HUES6 (cell line): ENCODE results near the gene NDUFB8.

Experiments
- H3K27ac ChIP-seq: 2 replicates; pipeline ENCODE4 v1.7.0; 2013; ENCODE audit warnings: low read depth, mild to moderate bottlenecking, low read length, inconsistent platforms
- H3K27me3 ChIP-seq: 2 replicates; pipeline ENCODE4 v1.6.1; 2013; ENCODE audit warnings: low read length; ENCODE audit not compliant: control insufficient read depth, insufficient read depth
- H3K36me3 ChIP-seq: 2 replicates; pipeline ENCODE4 v1.6.1; 2013; ENCODE audit warnings: low read length; ENCODE audit not compliant: control insufficient read depth, insufficient read depth
- H3K4me1 ChIP-seq: 2 replicates; pipeline ENCODE4 v1.6.1; 2013; ENCODE audit warnings: low read length; ENCODE audit not compliant: control insufficient read depth, insufficient read depth
- H3K4me3 ChIP-seq: 2 replicates; pipeline ENCODE4 v1.5.1; 2013; ENCODE audit warnings: low read depth, low read length
- H3K9ac ChIP-seq: one replicate; pipeline ENCODE4 v1.6.1; 2013; ENCODE audit warnings: mild to moderate bottlenecking, low read length
- H3K9me3 ChIP-seq: 2 replicates; pipeline ENCODE4 v1.6.1; 2013; ENCODE audit warnings: low read depth, low read length; ENCODE audit not compliant: control insufficient read depth, insufficient read depth

Gene NDUFB8

DNA sequence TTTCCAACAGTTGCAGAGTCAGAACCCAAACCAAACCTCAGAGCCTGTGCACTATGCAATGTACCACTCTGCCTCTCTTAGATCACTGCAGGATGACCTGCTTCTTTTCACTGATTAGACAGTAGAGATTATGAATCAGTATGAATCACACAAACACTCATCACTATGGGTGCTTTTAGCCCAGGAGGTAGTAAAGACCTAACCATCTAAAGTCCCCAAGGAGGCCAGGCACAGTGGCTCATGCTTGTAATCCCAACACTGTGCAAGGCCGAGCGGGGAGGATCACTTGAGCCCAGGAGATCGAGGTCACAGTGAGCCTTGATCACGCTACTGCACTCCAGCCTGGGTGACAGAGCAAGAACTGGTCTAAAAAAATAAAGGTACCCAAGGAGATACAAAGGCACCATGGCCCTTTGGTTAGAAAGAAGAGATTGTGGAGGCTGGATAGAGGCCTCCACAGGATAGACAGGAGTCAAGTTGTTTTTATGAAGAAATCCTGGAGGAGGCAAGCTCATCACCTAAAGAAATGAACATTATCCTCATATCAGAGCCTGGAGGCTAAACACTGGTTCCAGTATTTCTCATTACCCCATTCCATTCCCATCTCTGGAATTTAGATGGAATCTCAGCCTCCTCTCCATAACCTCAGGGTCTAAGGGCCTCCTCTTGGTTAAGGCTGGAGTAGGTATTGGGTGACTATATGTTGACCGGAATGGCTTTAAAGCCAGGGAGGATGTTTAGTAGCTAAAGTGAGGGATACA is 22.9 kb downstream of the NDUFB8 start:
- Histone ChIP-seq H3K36me3 (no peaks in the 10 kb centered on the region), H3K4me1 (no peaks in the 10 kb centered on the region), H3K9ac (no peak overlapping the region), H3K4me3 (no peak overlapping the region), H3K27me3 (peaks cover 3% of the 10 kb centered on the region; the same call in 1 of the 2 replicates), H3K27ac (no peak overlapping the region), H3K9me3 (no peaks in the 10 kb centered on the region)

DNA sequence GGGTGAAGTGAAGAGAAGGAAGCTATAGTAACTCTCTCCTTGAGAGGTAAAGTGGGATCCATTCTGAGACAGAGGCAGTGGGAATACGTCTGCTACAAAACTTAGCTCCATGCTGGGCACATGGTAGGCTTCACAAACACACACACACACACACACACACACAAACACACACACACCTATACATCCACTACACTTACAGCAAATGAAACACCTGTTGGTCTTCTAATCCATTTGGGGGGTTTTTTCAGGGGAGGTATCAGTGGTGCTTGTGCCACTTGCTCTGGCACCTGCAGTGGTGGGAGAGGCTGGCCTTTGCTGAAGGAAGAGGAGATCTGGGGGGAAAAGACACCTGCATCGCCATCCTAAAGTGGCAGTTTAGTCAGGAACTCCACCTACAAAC is 24.5 kb downstream of the NDUFB8 start:
- Histone ChIP-seq H3K4me3 (no peak overlapping the region), H3K27me3 (peaks cover 3% of the 10 kb centered on the region; the same call in 1 of the 2 replicates), H3K9me3 (no peaks in the 10 kb centered on the region), H3K27ac (no peak overlapping the region), H3K4me1 (no peaks in the 10 kb centered on the region), H3K9ac (no peak overlapping the region), H3K36me3 (no peaks in the 10 kb centered on the region)

DNA sequence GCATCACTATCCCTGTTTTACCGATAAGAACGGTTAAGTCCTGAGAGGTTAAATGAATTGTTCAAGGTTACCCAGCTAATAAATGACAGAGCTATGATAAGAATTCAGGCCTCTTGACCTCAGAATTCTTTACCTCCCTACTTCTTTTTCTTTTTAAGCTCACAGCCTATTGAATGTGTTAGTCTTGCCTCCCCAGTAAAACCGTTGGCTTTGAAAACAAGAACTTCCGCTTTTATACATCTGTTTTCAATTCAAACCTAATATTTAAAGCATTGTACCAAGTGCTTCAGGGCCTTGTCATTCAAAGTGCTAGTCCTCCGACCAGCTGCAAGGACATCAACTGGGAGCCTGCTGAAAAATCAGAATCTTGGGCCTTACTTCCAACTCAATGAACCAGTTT is 25.6 kb downstream of the NDUFB8 start:
- Histone ChIP-seq H3K4me3 (no peak overlapping the region), H3K36me3 (no peaks in the 10 kb centered on the region), H3K27ac (no peak overlapping the region), H3K27me3 (peaks cover 3% of the 10 kb centered on the region; the same call in 1 of the 2 replicates), H3K4me1 (no peaks in the 10 kb centered on the region), H3K9ac (no peak overlapping the region), H3K9me3 (no peaks in the 10 kb centered on the region)

DNA sequence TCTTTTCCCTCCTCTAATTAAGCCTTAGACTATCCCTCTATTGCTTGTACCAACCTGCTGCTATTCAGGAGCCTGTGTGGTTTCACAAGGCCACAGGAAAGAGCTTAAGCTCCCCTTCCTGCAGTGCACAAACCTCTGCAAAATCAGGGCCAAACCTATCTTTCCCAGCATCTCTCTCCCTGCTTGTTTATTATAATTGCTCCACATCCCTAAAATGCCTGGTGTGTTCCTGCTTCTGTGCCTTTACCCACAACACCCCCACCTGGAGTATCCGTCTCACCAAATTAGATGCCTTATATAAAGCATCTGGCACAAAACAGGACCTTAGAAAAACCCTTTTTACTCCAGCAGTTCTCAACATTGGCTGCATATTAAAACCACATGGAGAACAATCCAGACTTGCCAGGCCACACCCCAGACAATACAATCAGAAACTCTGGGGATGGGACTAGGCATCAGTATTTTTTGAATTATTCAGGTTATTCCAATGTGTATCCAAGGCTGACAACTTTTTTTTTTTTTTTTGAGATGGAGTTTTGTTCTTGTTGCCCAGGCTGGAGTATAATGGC is 26.7 kb downstream of the NDUFB8 start:
- H3K9ac ChIP-seq = no peak overlapping the region
- no peak overlapping the region for H3K4me3 ChIP-seq
- no peak overlapping the region for H3K27ac ChIP-seq
- H3K9me3 ChIP-seq = no peaks in the 10 kb centered on the region
- H3K27me3 ChIP-seq = peaks cover 3% of the 10 kb centered on the region; the same call in 1 of the 2 replicates
- no peaks in the 10 kb centered on the region for H3K4me1 ChIP-seq
- H3K36me3 ChIP-seq = no peaks in the 10 kb centered on the region

DNA sequence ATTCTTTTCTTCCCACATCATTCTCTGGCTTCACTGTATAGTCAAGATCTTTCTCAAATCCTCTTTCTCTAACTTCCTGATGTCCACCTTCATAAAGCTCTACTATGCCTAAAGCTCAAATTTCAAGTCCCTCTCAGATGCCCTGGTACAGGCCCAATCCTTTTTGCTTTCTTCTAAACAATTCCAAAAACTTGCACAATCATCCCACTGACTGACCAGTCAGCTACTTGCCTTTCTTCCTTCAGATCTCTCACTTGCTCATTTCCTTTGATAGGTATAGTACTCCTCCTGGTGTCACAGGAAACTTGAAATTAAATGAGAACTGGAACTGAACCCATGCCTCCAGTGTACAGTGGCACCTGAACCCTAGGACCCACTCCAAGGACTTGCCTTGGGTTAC is 28.2 kb downstream of the NDUFB8 start:
- H3K9ac ChIP-seq = no peak overlapping the region
- no peaks in the 10 kb centered on the region for H3K4me1 ChIP-seq
- H3K4me3 ChIP-seq = no peak overlapping the region
- 0 out of 2 replicates have a peak, but pooled peaks cover 3% of the 10 kb centered on the region for H3K27me3 ChIP-seq
- H3K9me3 ChIP-seq = no peaks in the 10 kb centered on the region
- H3K36me3 ChIP-seq = no peaks in the 10 kb centered on the region
- no peak overlapping the region for H3K27ac ChIP-seq

DNA sequence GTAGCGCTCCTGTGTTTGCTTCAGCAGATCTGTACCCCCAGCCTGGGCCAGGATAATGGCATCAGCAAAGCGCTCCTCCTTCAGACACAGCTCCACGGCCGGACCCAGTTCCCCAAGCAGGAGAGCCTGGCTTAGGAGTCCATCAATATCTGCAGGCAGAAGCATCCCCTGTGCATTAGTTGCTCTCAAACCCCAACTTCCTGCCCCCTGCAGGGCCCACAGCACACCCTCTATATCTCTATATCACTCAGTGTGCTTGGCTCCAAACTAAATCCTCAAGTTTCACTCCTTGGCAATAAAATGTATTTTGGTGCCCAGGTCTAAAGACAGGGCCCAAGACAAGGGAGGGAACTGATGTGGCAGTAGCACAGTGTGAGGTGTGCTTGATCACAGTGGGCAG is 31.6 kb downstream of the NDUFB8 start:
- H3K9ac ChIP-seq = no peak overlapping the region
- no peaks in the 10 kb centered on the region for H3K9me3 ChIP-seq
- 0 out of 2 replicates have a peak, but pooled peaks cover 6% of the 10 kb centered on the region for H3K27me3 ChIP-seq
- no peaks in the 10 kb centered on the region for H3K4me1 ChIP-seq
- H3K27ac ChIP-seq = no peak overlapping the region
- H3K36me3 ChIP-seq = 0 out of 2 replicates have a peak, but pooled peaks cover 2% of the 10 kb centered on the region
- no peak overlapping the region for H3K4me3 ChIP-seq

DNA sequence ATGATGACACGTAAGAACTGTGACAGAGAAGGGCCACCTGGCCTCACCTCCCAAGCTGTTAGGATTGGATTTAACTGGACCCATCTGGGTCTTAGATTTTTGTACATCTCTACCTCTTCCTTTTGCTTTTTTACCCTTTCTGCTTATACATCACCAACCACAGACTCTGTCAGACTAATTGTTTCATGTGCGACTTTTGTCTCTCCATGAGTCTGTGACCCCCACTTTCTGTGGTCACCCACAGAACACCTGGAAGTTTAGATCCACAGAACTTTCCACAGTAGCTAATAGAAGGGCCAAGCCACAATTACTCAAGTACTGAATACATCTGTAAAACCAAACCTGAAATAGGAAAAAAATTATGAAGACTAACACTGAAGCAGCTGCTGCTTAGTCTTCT is 33.1 kb downstream of the NDUFB8 start:
- Histone ChIP-seq H3K27ac (no peak overlapping the region), H3K9ac (no peak overlapping the region), H3K4me3 (no peak overlapping the region), H3K9me3 (no peaks in the 10 kb centered on the region), H3K27me3 (peaks cover 8% of the 10 kb centered on the region; the same call in 1 of the 2 replicates), H3K36me3 (0 out of 2 replicates have a peak, but pooled peaks cover 2% of the 10 kb centered on the region), H3K4me1 (no peaks in the 10 kb centered on the region)

DNA sequence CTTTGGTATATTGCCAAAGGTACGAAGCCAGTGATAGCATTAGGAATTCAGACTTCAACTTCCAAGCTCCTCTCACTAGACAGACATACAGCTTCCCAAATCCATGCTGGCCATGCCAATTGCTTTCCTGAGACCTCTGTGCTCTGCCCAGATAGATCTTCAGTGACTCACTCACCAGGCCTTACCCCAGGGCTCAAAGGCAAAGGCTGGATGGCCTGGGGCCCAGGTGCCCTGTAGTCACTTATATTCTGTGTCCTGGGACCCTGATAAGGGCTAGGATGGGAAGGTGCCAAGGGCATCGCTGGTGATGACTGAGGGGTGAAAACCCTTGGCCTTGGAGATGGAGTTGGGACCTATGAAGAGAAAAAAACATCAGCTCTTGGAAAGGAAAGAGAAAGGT is 39.1 kb downstream of the NDUFB8 start:
- Histone ChIP-seq H3K9ac (no peak overlapping the region), H3K4me1 (peaks cover 16% of the 10 kb centered on the region), H3K27ac (no peak overlapping the region), H3K36me3 (no peaks in the 10 kb centered on the region), H3K4me3 (no peak overlapping the region), H3K27me3 (peaks cover 51% of the 10 kb centered on the region), H3K9me3 (no peaks in the 10 kb centered on the region)

DNA sequence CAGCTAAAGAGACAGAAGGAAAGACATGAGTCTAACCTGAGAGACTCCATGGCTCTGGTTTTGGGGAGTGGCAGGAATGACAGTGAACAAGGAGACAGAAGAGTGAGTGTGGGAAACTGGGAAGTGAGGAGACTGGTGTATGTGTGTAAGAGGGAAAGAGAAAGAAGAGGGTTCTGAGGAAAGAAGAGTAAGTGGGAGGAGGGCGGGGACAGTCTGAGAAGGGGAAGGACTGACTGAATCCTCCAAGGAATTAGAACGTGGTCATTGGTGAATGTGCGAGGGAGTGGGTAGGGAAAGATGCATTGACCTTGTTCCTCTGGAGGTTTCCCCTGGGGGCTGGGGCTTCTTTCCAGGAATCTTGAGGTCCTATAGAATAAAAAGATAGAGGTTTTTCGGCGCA is 40.3 kb downstream of the NDUFB8 start:
- H3K36me3 ChIP-seq = no peaks in the 10 kb centered on the region
- peaks cover 61% of the 10 kb centered on the region for H3K27me3 ChIP-seq

DNA sequence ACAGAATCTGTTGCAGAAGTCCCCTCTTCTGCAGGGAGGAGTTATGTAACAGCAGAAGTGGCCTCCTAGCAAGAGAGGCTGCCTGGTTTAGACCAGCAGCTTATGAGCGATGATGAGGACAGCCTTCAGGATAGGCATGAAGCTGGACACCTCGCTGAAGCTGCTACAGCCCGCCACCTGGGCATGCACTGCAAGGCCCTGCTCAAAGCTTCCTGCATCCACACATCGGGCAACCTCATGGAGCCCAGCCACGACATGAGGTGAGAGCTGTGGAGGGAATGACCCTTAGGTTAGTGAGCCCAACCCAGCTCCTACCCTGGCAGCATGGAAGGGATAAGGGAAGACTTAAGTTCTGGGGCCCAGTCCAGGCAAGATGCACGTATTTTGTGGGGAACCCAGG is 42.1 kb downstream of the NDUFB8 start:
- H3K27ac ChIP-seq = no peak overlapping the region
- no peak overlapping the region for H3K4me3 ChIP-seq
- H3K36me3 ChIP-seq = no peaks in the 10 kb centered on the region
- H3K4me1 ChIP-seq = peaks cover 39% of the 10 kb centered on the region
- no peaks in the 10 kb centered on the region for H3K9me3 ChIP-seq
- peaks cover 80% of the 10 kb centered on the region for H3K27me3 ChIP-seq
- H3K9ac ChIP-seq = no peak overlapping the region

More for the DNA sequence above, 40.3 kb downstream of the NDUFB8 start:
- Histone ChIP-seq H3K4me3 (no peak overlapping the region), H3K27ac (no peak overlapping the region), H3K9me3 (no peaks in the 10 kb centered on the region), H3K9ac (no peak overlapping the region), H3K4me1 (peaks cover 27% of the 10 kb centered on the region)

DNA sequence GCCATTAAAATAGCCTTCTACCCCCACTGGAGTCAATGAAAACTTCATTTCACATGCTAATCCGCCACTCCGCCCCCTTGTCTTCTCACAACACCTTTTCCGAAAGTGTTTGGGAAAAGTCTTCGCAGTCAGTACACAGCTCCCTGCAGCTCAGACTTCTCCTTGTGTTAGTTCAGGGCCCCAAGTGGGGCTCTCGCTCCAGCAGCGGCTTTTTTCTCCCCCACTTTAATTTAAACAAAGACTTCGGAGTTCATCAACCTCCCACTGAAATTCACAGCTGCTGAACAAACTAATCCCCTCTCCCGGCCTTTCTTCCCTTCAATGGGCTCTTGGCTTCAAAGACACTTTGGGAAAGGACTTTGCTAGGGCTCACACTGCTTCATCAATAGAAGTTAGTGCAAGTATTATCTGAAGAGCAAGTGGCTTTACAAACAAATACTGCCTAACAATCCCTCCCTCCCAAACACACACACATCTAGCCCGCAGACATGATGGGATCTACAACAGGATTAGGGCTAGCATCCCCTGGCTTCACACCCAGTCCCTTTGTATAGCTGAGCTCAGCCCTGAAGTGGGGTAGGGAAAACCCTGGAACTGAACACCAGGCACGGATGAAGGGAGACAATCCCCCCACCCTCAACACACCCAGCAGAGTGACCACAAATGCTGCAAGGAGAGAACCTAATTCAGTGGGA is 43.7 kb downstream of the NDUFB8 start:
- Histone ChIP-seq H3K4me3 (peak overlapping the region; percentile 5), H3K36me3 (no peaks in the 10 kb centered on the region)

More for the DNA sequence above, 43.7 kb downstream of the NDUFB8 start:
- no peak overlapping the region for H3K27ac ChIP-seq
- peaks cover 93% of the 10 kb centered on the region for H3K27me3 ChIP-seq
- H3K9ac ChIP-seq = no peak overlapping the region
- no peaks in the 10 kb centered on the region for H3K9me3 ChIP-seq
- peaks cover 39% of the 10 kb centered on the region for H3K4me1 ChIP-seq
